Fibroblast of lung (primary cell): ENCODE results near the gene COMMD7. TPM values are rescaled to one million over a fixed set of nuclear protein-coding genes. Genes with fewer than 3 reads are reported as not detected.

Source experiments
- DNase-seq, 2 donors: peaks; one replicate each; pipeline versions ENCODE4 v3.0.0 to v3.0.0-alpha.2; 2010; ENCODE audit warnings: low read depth in 2 of 2
- H2AFZ ChIP-seq: 2 replicates; pipeline ENCODE4 v1.5.1; 2012; ENCODE audit warnings: low read length, control low read depth, inconsistent platforms
- H3K27ac ChIP-seq: 2 replicates; pipeline ENCODE4 v1.5.1; 2011; ENCODE audit warnings: low read length, control low read depth; ENCODE audit not compliant: insufficient read depth
- H3K27me3 ChIP-seq: 2 replicates; pipeline ENCODE4 v1.5.1; 2011; ENCODE audit warnings: mild to moderate bottlenecking, low read length; ENCODE audit not compliant: control insufficient read depth, insufficient read depth
- H3K36me3 ChIP-seq: 2 replicates; pipeline ENCODE4 v1.5.1; 2011; ENCODE audit warnings: low read length; ENCODE audit not compliant: control insufficient read depth, insufficient read depth
- H3K4me1 ChIP-seq: 2 replicates; pipeline ENCODE4 v1.5.1; 2011; ENCODE audit warnings: low read length; ENCODE audit not compliant: control insufficient read depth, insufficient read depth; ENCODE audit errors: extremely low read depth
- H3K4me2 ChIP-seq: 2 replicates; pipeline ENCODE4 v1.5.1; 2011; ENCODE audit warnings: low read length, control low read depth; ENCODE audit not compliant: insufficient read depth; ENCODE audit errors: extremely low read depth
- H3K4me3 ChIP-seq, 4 experiments: fragments of 200-600 bp in 1 of 4; sonication (generic) in 1 of 4; replicated peaks in 1 of 4; 2 replicates each; pipeline ENCODE4 v1.5.1; 2011 to 2016; ENCODE audit warnings: low read length in 4 of 4, low read depth in 3 of 4, mild to moderate bottlenecking in 3 of 4, control low read depth in 2 of 4, inconsistent platforms in 1 of 4, mixed read lengths in 1 of 4; ENCODE audit not compliant: insufficient read depth in 1 of 4; ENCODE audit errors: control extremely low read depth in 1 of 4
- H3K79me2 ChIP-seq: 2 replicates; pipeline ENCODE4 v1.5.1; 2012; ENCODE audit warnings: mild to moderate bottlenecking, low read length, inconsistent platforms; ENCODE audit not compliant: control insufficient read depth, insufficient read depth
- H3K9ac ChIP-seq: 2 replicates; pipeline ENCODE4 v1.5.1; 2011; ENCODE audit warnings: mild to moderate bottlenecking, low read length, control low read depth; ENCODE audit not compliant: insufficient read depth
- H3K9me3 ChIP-seq: 2 replicates; pipeline ENCODE4 v1.5.1; 2012; ENCODE audit warnings: low read depth, low read length; ENCODE audit not compliant: control insufficient read depth, insufficient read depth
- H4K20me1 ChIP-seq: 2 replicates; pipeline ENCODE4 v1.5.1; 2011; ENCODE audit warnings: low read length; ENCODE audit not compliant: control insufficient read depth, insufficient read depth; ENCODE audit errors: extremely low read depth
- EZH2 ChIP-seq: IDR thresholded peaks from 2 replicates; pipeline ENCODE4 v1.5.1; 2012; ENCODE audit warnings: low read length, control low read depth, mild to moderate bottlenecking; ENCODE audit errors: missing control alignments
- polyA plus RNA-seq, 2 donors: library from polyadenylated mRNA; depleted of rRNA in 1 of 2; stranded (reverse) in 1 of 2; unstranded in 1 of 2; fragments of >200 nt; gene quantifications; 2 replicates each; pipeline ENCODE4 v1.2.1, GENCODE V29; 2011 to 2012; ENCODE audit warnings: missing spikeins in 1 of 2
- total RNA-seq: library from RNA; depleted of rRNA; stranded (reverse); fragments of >200 nt; gene quantifications from 2 replicates; pipeline ENCODE4 v1.2.1, GENCODE V29; 2014
- TF ChIP-seq, protein P1 (sequence below), 2 donors: IDR thresholded peaks in 1 of 2; conservative IDR thresholded peaks in 1 of 2; 1 replicate in 1 of 2; 2 replicates in 1 of 2; pipeline ENCODE4 v1.5.1; 2011 to 2012; ENCODE audit warnings: low read length in 2 of 2, control low read depth in 1 of 2, inconsistent platforms in 1 of 2, low read depth in 1 of 2, mild to moderate bottlenecking in 1 of 2

Gene COMMD7
- total and polyA plus RNA-seq, 2 donors (not counting 1 experiment from before 2014, with no cell fraction given), result 39.6 to 68.5 TPM

GRCh38 chr20:32751293-32751692 lies 8.0 kb upstream of the COMMD7 start:
- H3K27me3 ChIP-seq, result no peaks in the 10 kb centered on the region
- no peak for DNase-seq
- no peaks in the 10 kb centered on the region for H3K36me3 ChIP-seq
- no peak overlapping the region for H3K9ac ChIP-seq
- H3K4me2 ChIP-seq, result no peak overlapping the region
- no peaks in the 10 kb centered on the region for H4K20me1 ChIP-seq
- H3K27ac ChIP-seq, result no peak overlapping the region
- H3K4me1 ChIP-seq, result peaks cover 10% of the 10 kb centered on the region
- H2AFZ ChIP-seq, result no peak overlapping the region
- no peak overlapping the region for H3K4me3 ChIP-seq
- no peaks in the 10 kb centered on the region for H3K9me3 ChIP-seq
- TF ChIP-seq, protein P1, sequence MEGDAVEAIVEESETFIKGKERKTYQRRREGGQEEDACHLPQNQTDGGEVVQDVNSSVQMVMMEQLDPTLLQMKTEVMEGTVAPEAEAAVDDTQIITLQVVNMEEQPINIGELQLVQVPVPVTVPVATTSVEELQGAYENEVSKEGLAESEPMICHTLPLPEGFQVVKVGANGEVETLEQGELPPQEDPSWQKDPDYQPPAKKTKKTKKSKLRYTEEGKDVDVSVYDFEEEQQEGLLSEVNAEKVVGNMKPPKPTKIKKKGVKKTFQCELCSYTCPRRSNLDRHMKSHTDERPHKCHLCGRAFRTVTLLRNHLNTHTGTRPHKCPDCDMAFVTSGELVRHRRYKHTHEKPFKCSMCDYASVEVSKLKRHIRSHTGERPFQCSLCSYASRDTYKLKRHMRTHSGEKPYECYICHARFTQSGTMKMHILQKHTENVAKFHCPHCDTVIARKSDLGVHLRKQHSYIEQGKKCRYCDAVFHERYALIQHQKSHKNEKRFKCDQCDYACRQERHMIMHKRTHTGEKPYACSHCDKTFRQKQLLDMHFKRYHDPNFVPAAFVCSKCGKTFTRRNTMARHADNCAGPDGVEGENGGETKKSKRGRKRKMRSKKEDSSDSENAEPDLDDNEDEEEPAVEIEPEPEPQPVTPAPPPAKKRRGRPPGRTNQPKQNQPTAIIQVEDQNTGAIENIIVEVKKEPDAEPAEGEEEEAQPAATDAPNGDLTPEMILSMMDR (conservative IDR thresholded peaks at IDR 0.05 in 1 of 2, IDR thresholded peaks at IDR 0.05 in 1 of 2; ENCODE audit: low read depth in 1 of 2, low read length in 2 of 2), result no peak
- no peak for TF ChIP-seq EZH2
- no peaks in the 10 kb centered on the region for H3K79me2 ChIP-seq

DNA sequence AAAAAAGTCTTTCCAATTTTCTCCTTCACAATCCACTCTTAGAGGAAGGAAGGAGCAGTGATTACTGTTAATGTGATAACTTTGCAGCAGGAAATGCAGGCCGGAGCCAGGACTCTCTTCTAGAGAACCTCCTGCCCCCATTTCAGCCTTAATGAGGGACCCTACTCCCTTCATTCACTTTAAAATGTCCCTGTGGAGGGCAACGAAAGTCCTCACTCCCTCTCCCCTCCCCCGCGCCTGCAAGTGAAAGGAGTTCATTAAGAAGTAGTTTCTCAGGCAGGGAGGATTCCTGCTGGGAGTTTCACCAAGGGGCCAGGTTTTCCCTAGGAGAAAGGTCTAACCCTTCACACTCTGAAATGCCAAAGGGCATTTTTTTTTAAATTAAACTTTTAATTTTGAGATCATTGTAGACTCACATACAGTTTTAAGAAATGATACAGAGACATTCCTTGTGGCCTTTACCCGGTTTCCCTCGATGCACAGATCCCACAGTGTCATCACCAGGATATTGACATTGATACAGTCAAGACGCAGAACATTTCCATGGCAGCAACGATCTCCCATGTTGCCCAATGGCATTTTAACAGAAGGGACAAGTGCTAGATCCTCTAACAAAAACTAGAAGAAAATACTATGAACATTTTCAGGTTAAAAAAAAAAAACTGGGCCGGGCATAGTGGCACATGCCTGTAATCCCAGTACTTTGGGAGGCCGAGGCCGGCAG lies 6.8 kb upstream of the COMMD7 start:
- Histone ChIP-seq H3K4me2 (no peak overlapping the region), H3K4me1 (peaks cover 15% of the 10 kb centered on the region), H3K9ac (no peak overlapping the region), H3K4me3 (no peak overlapping the region), H3K27ac (no peak overlapping the region), H3K79me2 (no peaks in the 10 kb centered on the region), H3K36me3 (no peaks in the 10 kb centered on the region), H2AFZ (no peak overlapping the region), H3K27me3 (no peaks in the 10 kb centered on the region), H4K20me1 (no peaks in the 10 kb centered on the region), H3K9me3 (no peaks in the 10 kb centered on the region)
- DNase-seq, result no peak
- no peak for TF ChIP-seq EZH2
- TF ChIP-seq, protein P1 (conservative IDR thresholded peaks at IDR 0.05 in 1 of 2, IDR thresholded peaks at IDR 0.05 in 1 of 2; ENCODE audit: low read depth in 1 of 2, low read length in 2 of 2), result no peak

GRCh38 chr20:32742322-32743236 lies 688 bp downstream of the COMMD7 start:
- peak overlapping the region; percentile 95 for H3K4me2 ChIP-seq
- no peaks in the 10 kb centered on the region for H3K27me3 ChIP-seq
- H3K36me3 ChIP-seq, result no peaks in the 10 kb centered on the region
- no peaks in the 10 kb centered on the region for H3K9me3 ChIP-seq
- H3K27ac ChIP-seq, result peak overlapping the region; percentile 69
- H3K9ac ChIP-seq, result peak overlapping the region; percentile 78
- H3K4me3 ChIP-seq, result peak overlapping the region; percentile 63 to 89 (median 87)
- H4K20me1 ChIP-seq, result no peaks in the 10 kb centered on the region
- peaks cover 14% of the 10 kb centered on the region for H3K4me1 ChIP-seq
- peak overlapping the region; percentile 55 for H2AFZ ChIP-seq
- peaks cover 16% of the 10 kb centered on the region for H3K79me2 ChIP-seq
- DNase-seq, result no peak
- TF ChIP-seq EZH2, result no peak
- TF ChIP-seq, protein P1 (conservative IDR thresholded peaks at IDR 0.05 in 1 of 2, IDR thresholded peaks at IDR 0.05 in 1 of 2; ENCODE audit: low read depth in 1 of 2, low read length in 2 of 2), result peak in 1 of 2 donors; percentile 2
